Lower lobe of right lung (tissue), 2 donors: ENCODE results near the gene CRADD. TPM values are rescaled to one million over a fixed set of nuclear protein-coding genes. Genes with fewer than 3 reads are reported as not detected.

Experiments
- ATAC-seq, 2 donors: fragments of 200-7000 bp; cut with Tn5 transposase; one replicate each; pipeline ENCODE4 v1.9.1; 2020 to 2022; ENCODE audit warnings: mild to moderate bottlenecking in 2 of 2, moderate library complexity in 2 of 2
- DNase-seq: peaks from one replicate; pipeline ENCODE4 v3.0.0-alpha.2; 2020
- H3K27ac ChIP-seq: fragments of 200-600 bp; one replicate; pipeline ENCODE4 v1.8.0; 2022
- H3K27me3 ChIP-seq: fragments of 200-600 bp; one replicate; pipeline ENCODE4 v1.8.0; 2022; ENCODE audit warnings: low read depth
- H3K36me3 ChIP-seq: fragments of 200-600 bp; one replicate; pipeline ENCODE4 v1.8.0; 2022; ENCODE audit warnings: mild to moderate bottlenecking
- H3K4me1 ChIP-seq: fragments of 200-600 bp; one replicate; pipeline ENCODE4 v1.8.0; 2022
- H3K4me3 ChIP-seq: fragments of 200-600 bp; one replicate; pipeline ENCODE4 v1.8.0; 2022; ENCODE audit warnings: mild to moderate bottlenecking
- H3K9me3 ChIP-seq: fragments of 200-600 bp; one replicate; pipeline ENCODE4 v1.8.0; 2022
- intact Hi-C: fragments of 100-400 bp; cut with DNase I; formaldehyde crosslinking; loops from one replicate; pipeline ENCODE4 v1.11.0; 2022
- total RNA-seq: library from RNA; stranded (reverse); fragmentation: NEBNext Ultra II Directional; extraction: Animal tissue kit (Norgen Biotek cat#: 25700); gene quantifications from one replicate; pipeline ENCODE4 v1.2.1, GENCODE V29; 2021
- TF ChIP-seq, protein P1 (sequence below): fragments of 200-600 bp; IDR thresholded peaks from one replicate; pipeline ENCODE4 v1.8.0; 2022; ENCODE audit warnings: antibody characterized with exemption, mild to moderate bottlenecking
- donor health status: DM: no; HTN: yes; CAD: no; lungs with severe emphysema.

Gene CRADD
- total RNA-seq, 1 donor from 2014 or later: 16.5 TPM

- H3K36me3 ChIP-seq: no peaks in the 10 kb centered on the region
- DNase-seq: peak; percentile 57
- H3K9me3 ChIP-seq: no peaks in the 10 kb centered on the region
- intact Hi-C loops: no loop called here
- no peaks in the 10 kb centered on the region for H3K27me3 ChIP-seq
- peak overlapping the region; percentile 51 for H3K27ac ChIP-seq
- peaks cover 17% of the 10 kb centered on the region for H3K4me1 ChIP-seq
- H3K4me3 ChIP-seq: no peak overlapping the region
- TF ChIP-seq, protein P1, sequence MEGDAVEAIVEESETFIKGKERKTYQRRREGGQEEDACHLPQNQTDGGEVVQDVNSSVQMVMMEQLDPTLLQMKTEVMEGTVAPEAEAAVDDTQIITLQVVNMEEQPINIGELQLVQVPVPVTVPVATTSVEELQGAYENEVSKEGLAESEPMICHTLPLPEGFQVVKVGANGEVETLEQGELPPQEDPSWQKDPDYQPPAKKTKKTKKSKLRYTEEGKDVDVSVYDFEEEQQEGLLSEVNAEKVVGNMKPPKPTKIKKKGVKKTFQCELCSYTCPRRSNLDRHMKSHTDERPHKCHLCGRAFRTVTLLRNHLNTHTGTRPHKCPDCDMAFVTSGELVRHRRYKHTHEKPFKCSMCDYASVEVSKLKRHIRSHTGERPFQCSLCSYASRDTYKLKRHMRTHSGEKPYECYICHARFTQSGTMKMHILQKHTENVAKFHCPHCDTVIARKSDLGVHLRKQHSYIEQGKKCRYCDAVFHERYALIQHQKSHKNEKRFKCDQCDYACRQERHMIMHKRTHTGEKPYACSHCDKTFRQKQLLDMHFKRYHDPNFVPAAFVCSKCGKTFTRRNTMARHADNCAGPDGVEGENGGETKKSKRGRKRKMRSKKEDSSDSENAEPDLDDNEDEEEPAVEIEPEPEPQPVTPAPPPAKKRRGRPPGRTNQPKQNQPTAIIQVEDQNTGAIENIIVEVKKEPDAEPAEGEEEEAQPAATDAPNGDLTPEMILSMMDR: no peak
- ATAC-seq: peak; percentile 63 to 74
These were observed 217.4 kb downstream of the CRADD start for GRCh38 chr12:93894391-93895088.

DNA sequence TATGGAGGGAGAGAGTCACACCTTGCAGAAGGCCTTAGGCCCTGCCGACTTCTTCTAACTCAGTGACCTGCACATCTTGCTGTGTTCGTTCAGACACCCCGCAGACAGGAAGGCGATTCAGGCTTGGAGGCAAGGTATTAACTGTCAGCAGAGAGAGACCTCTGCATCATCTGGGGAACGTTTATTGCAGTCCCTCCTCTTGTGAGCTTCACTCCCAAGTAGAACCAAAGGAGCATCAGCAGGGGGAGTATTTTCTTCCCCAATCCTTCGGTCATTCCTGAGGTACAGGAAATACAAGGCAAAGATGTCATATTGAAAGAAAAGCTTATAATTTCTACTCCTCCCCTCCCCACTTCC lies 217.9 kb downstream of the CRADD start:
- H3K27ac ChIP-seq: peak overlapping the region; percentile 51
- H3K4me3 ChIP-seq: no peak overlapping the region
- no peak for ATAC-seq
- intact Hi-C loops: no loop called here
- H3K4me1 ChIP-seq: peaks cover 17% of the 10 kb centered on the region
- H3K9me3 ChIP-seq: no peaks in the 10 kb centered on the region
- H3K27me3 ChIP-seq: no peaks in the 10 kb centered on the region
- TF ChIP-seq, protein P1: no peak
- DNase-seq: no peak
- no peaks in the 10 kb centered on the region for H3K36me3 ChIP-seq

GRCh38 chr12:93896427-93896826 lies 219.3 kb downstream of the CRADD start:
- no peak for ATAC-seq

DNA sequence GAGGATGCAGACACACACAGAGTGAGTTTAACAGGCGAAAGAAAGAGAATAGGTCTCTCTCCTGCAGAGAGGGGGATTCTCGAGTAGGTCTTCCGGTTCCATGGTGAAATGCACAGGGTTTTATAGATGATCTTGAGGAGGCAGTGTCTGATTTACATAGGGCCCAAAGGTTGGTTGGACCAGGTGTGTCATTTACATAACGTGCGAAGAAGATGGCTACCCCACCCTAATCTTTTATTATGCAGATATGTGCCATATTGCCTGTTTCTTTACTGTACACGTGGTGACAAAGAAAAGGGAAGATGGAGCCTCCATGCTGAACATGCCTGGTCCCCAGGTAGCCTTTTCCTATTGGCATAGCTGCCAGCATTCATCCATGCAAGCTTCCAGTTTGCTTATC lies 219.8 kb downstream of the CRADD start:
- Histone ChIP-seq H3K27ac (no peak overlapping the region), H3K36me3 (no peaks in the 10 kb centered on the region), H3K9me3 (no peaks in the 10 kb centered on the region), H3K4me1 (peaks cover 17% of the 10 kb centered on the region), H3K27me3 (no peaks in the 10 kb centered on the region), H3K4me3 (no peak overlapping the region)
- ATAC-seq: no peak
- DNase-seq: no peak
- intact Hi-C loops: no loop called here
- TF ChIP-seq, protein P1: no peak

More at GRCh38 chr12:93896427-93896826, 219.3 kb downstream of the CRADD start:
- TF ChIP-seq, protein P1: no peak
- DNase-seq: no peak
- Histone ChIP-seq H3K4me1 (peaks cover 17% of the 10 kb centered on the region), H3K27ac (no peak overlapping the region), H3K36me3 (no peaks in the 10 kb centered on the region), H3K4me3 (no peak overlapping the region), H3K27me3 (no peaks in the 10 kb centered on the region), H3K9me3 (no peaks in the 10 kb centered on the region)
- intact Hi-C loops: no loop called here

DNA sequence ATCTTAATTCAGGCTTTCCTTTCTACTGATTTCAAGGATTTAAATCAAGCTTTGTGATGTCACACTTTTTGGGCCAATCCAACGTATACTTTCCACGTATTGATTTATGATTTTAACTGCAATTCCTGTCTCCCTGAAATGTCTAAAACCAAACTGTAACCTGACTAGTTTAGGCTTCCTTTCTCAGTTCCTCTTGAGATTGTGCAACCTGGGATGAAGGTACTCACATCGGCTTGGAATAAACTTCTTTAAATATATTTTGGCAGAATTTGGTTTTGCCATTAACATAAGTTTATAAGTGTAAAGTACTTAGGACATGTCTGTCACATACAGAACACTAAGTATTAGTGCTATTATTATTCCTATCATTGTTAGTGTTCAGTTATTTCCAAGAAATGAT lies 224.6 kb downstream of the CRADD start:
- ATAC-seq: no peak
- H3K27ac ChIP-seq: no peak overlapping the region
- H3K4me1 ChIP-seq: no peaks in the 10 kb centered on the region
- no peaks in the 10 kb centered on the region for H3K27me3 ChIP-seq
- H3K4me3 ChIP-seq: no peak overlapping the region
- no peaks in the 10 kb centered on the region for H3K9me3 ChIP-seq
- TF ChIP-seq, protein P1: no peak
- DNase-seq: no peak
- no peaks in the 10 kb centered on the region for H3K36me3 ChIP-seq
- intact Hi-C loops: no loop called here
